Upper lobe of right lung (tissue), 1 donor: ENCODE measurements around the gene UFD1. TPM values are rescaled to one million over a fixed set of nuclear protein-coding genes. Genes with fewer than 3 reads are reported as not detected.

Source experiments
- ATAC-seq: fragments of 200-7000 bp; cut with Tn5 transposase; one replicate; pipeline ENCODE4 v1.9.1; 2020; ENCODE audit warnings: mild to moderate bottlenecking, moderate library complexity
- DNase-seq: peaks from one replicate; pipeline ENCODE4 v3.0.0-alpha.2; 2020
- H3K27ac ChIP-seq: fragments of 200-600 bp; one replicate; pipeline ENCODE4 v1.8.0; 2022
- H3K27me3 ChIP-seq: fragments of 200-600 bp; one replicate; pipeline ENCODE4 v1.8.0; 2022; ENCODE audit warnings: mild to moderate bottlenecking
- H3K36me3 ChIP-seq: fragments of 200-600 bp; one replicate; pipeline ENCODE4 v1.8.0; 2022
- H3K4me1 ChIP-seq: fragments of 200-600 bp; one replicate; pipeline ENCODE4 v1.8.0; 2022
- H3K4me3 ChIP-seq: fragments of 200-600 bp; one replicate; pipeline ENCODE4 v1.8.0; 2022; ENCODE audit warnings: mild to moderate bottlenecking
- H3K9me3 ChIP-seq: fragments of 200-600 bp; one replicate; pipeline ENCODE4 v1.8.0; 2022
- CTCF ChIP-seq: fragments of 200-600 bp; IDR thresholded peaks from one replicate; pipeline ENCODE4 v1.8.0; 2022; ENCODE audit warnings: antibody characterized with exemption
- intact Hi-C: fragments of 100-400 bp; cut with DNase I; formaldehyde crosslinking; loops from one replicate; pipeline ENCODE4 v1.11.0; 2022
- total RNA-seq: library from RNA; stranded (reverse); fragmentation: NEBNext Ultra II Directional; extraction: Animal tissue kit (Norgen Biotek cat#: 25700); gene quantifications from one replicate; pipeline ENCODE4 v1.2.1, GENCODE V29; 2021
- donor health status: DM: no; HTN: yes; CAD: no; lungs with severe emphysema.

Gene UFD1
- total RNA-seq, 1 donor from 2014 or later = 43.1 TPM

- Histone ChIP-seq H3K27me3 (no peaks in the 10 kb centered on the region), H3K27ac (no peak overlapping the region), H3K4me1 (peaks cover 15% of the 10 kb centered on the region), H3K4me3 (no peak overlapping the region), H3K9me3 (no peaks in the 10 kb centered on the region), H3K36me3 (peaks cover 28% of the 10 kb centered on the region)
- ATAC-seq (no peak), DNase-seq (no peak)
- intact Hi-C loops = no loop called here
- TF ChIP-seq CTCF = no peak
Measured at GRCh38 chr22:19434829-19435580, 44.0 kb downstream of the UFD1 start.

- ATAC-seq = no peak
- Histone ChIP-seq H3K36me3 (peaks cover 28% of the 10 kb centered on the region), H3K27ac (no peak overlapping the region), H3K27me3 (no peaks in the 10 kb centered on the region), H3K9me3 (no peaks in the 10 kb centered on the region), H3K4me1 (peaks cover 21% of the 10 kb centered on the region), H3K4me3 (no peak overlapping the region)
- no peak for TF ChIP-seq CTCF
- no peak for DNase-seq
- intact Hi-C loops = no loop called here
Measured at GRCh38 chr22:19434401-19434800, 44.6 kb downstream of the UFD1 start.

- no peak for TF ChIP-seq CTCF
- Histone ChIP-seq H3K4me3 (peak within 1 kb of the TSS; percentile 97), H3K9me3 (no peaks in the 10 kb centered on the region), H3K4me1 (peaks cover 32% of the 10 kb centered on the region), H3K27ac (peak within 1 kb of the TSS; percentile 99), H3K36me3 (peaks cover 28% of the 10 kb centered on the region), H3K27me3 (no peaks in the 10 kb centered on the region)
- intact Hi-C loops = no loop called here
- peak; percentile 97 for ATAC-seq
- peak; percentile 98 for DNase-seq
Measured at GRCh38 chr22:19432133-19432851, 46.7 kb downstream of the UFD1 start, which contains the start of gene MRPL40. Gene MRPL40, plus strand, starts transcription at chr22:19432545. Its CDS starts 10 bp downstream, at chr22:19432555.

- DNase-seq (peak; percentile 93), ATAC-seq (peak; percentile 84)
- H3K4me3 ChIP-seq = peak within 1 kb of the TSS; percentile 97
- no peak for TF ChIP-seq CTCF
- intact Hi-C loops = no loop called here
- peaks cover 32% of the 10 kb centered on the region for H3K4me1 ChIP-seq
- no peaks in the 10 kb centered on the region for H3K9me3 ChIP-seq
- H3K27ac ChIP-seq = peak within 1 kb of the TSS; percentile 99
- H3K36me3 ChIP-seq = peaks cover 23% of the 10 kb centered on the region
- H3K27me3 ChIP-seq = no peaks in the 10 kb centered on the region
Measured at GRCh38 chr22:19431649-19432132, 47.3 kb downstream of the UFD1 start, which contains the start of gene HIRA. Gene HIRA, minus strand, starts transcription at chr22:19431733. Its CDS starts 257 bp downstream, at chr22:19431476.

GRCh38 chr22:19430890-19431541, 48.0 kb downstream of the UFD1 start:
- intact Hi-C loops = no loop called here
- no peaks in the 10 kb centered on the region for H3K27me3 ChIP-seq
- ATAC-seq (no peak), DNase-seq (peak; percentile 70)
- no peak for TF ChIP-seq CTCF
- no peaks in the 10 kb centered on the region for H3K9me3 ChIP-seq
- peak overlapping the region; percentile 78 for H3K27ac ChIP-seq
- peaks cover 16% of the 10 kb centered on the region for H3K36me3 ChIP-seq
- H3K4me1 ChIP-seq = peaks cover 32% of the 10 kb centered on the region
- H3K4me3 ChIP-seq = peak overlapping the region; percentile 97
